ENCODE results near the gene MISP. TPM values are rescaled to one million over a fixed set of nuclear protein-coding genes. Genes with fewer than 3 reads are reported as not detected.

MISP gene
- total and polyA plus RNA-seq, 2 of the 4 experiments (the other 2 are of a cell fraction), result not detected

GRCh38 chr19:751501-752341, 809 bp downstream of the MISP start (continued):
- TF ChIP-seq MAZ (IDR thresholded peaks at IDR 0.05; ENCODE audit: borderline replicate concordance, low read depth, low read length), result 0 out of 2 replicates have a peak, but pooled peaks have one; percentile 58
- no peak for TF ChIP-seq RAD21 (IDR thresholded peaks at IDR 0.05; ENCODE audit: low read length)
